Bone marrow (tissue), 2 donors: ENCODE measurements around the gene LEMD1.
"Not testable (repeated sequence)": the region's sequence is repeated elsewhere in the genome, so short reads cannot be mapped to it uniquely, and the experiment has no call there.

ENCODE experiments used
- DNase-seq, 2 donors: peaks; one replicate each; lab custom pipeline; 2025; lab: John Stamatoyannopoulos, UW

Gene LEMD1

GRCh38 chr1:205380882-205381281, 41.0 kb downstream of the LEMD1 start:
- no peak for DNase-seq

GRCh38 chr1:205379056-205379455, 42.8 kb downstream of the LEMD1 start:
- DNase-seq = no peak

GRCh38 chr1:205377355-205377754, 44.5 kb downstream of the LEMD1 start:
- no peak for DNase-seq

- DNase-seq = no peak
Measured at GRCh38 chr1:205376739-205377138, 45.1 kb downstream of the LEMD1 start.

GRCh38 chr1:205375835-205376545, 45.9 kb downstream of the LEMD1 start:
- no peak for DNase-seq

GRCh38 chr1:205374210-205375078, 47.4 kb downstream of the LEMD1 start:
- no peak for DNase-seq

- no peak for DNase-seq
Measured at GRCh38 chr1:205373798-205374175, 48.1 kb downstream of the LEMD1 start.

- no peak for DNase-seq
Measured at GRCh38 chr1:205373022-205373797, 48.6 kb downstream of the LEMD1 start.

GRCh38 chr1:205371871-205372660, 49.8 kb downstream of the LEMD1 start:
- no peak for DNase-seq

GRCh38 chr1:205370780-205371179, 51.1 kb downstream of the LEMD1 start:
- DNase-seq = no peak

GRCh38 chr1:205369701-205370123, 52.1 kb downstream of the LEMD1 start:
- DNase-seq = no peak

- no peak for DNase-seq
Measured at GRCh38 chr1:205368478-205368877, 53.4 kb downstream of the LEMD1 start.

- DNase-seq = no peak
Measured at GRCh38 chr1:205365945-205366463, 55.9 kb downstream of the LEMD1 start.

GRCh38 chr1:205365086-205365485, 56.8 kb downstream of the LEMD1 start:
- not testable (repeated sequence) for DNase-seq

- no peak for DNase-seq
Measured at GRCh38 chr1:205360891-205361290, 61.0 kb downstream of the LEMD1 start.

- no peak for DNase-seq
Measured at GRCh38 chr1:205359771-205360565, 61.9 kb downstream of the LEMD1 start.

- no peak for DNase-seq
Measured at GRCh38 chr1:205358579-205358978, 63.3 kb downstream of the LEMD1 start.

GRCh38 chr1:205357567-205357966, 64.3 kb downstream of the LEMD1 start:
- no peak for DNase-seq

GRCh38 chr1:205356440-205357139, 65.3 kb downstream of the LEMD1 start, which contains the start of gene KLHDC8A:
Gene KLHDC8A, minus strand, starts transcription at chr1:205356922. Its CDS starts 13,318 bp downstream, at chr1:205343604.
- DNase-seq = no peak

GRCh38 chr1:205355075-205355453, 66.8 kb downstream of the LEMD1 start:
- DNase-seq = no peak
